ENCODE data around the gene DNAAF1. TPM values are rescaled to one million over a fixed set of nuclear protein-coding genes. Genes with fewer than 3 reads are reported as not detected.
"Not testable (repeated sequence)": the region's sequence is repeated elsewhere in the genome, so short reads cannot be mapped to it uniquely, and the experiment has no call there.

Gene DNAAF1
- total RNA-seq, result 0.10 TPM

DNA sequence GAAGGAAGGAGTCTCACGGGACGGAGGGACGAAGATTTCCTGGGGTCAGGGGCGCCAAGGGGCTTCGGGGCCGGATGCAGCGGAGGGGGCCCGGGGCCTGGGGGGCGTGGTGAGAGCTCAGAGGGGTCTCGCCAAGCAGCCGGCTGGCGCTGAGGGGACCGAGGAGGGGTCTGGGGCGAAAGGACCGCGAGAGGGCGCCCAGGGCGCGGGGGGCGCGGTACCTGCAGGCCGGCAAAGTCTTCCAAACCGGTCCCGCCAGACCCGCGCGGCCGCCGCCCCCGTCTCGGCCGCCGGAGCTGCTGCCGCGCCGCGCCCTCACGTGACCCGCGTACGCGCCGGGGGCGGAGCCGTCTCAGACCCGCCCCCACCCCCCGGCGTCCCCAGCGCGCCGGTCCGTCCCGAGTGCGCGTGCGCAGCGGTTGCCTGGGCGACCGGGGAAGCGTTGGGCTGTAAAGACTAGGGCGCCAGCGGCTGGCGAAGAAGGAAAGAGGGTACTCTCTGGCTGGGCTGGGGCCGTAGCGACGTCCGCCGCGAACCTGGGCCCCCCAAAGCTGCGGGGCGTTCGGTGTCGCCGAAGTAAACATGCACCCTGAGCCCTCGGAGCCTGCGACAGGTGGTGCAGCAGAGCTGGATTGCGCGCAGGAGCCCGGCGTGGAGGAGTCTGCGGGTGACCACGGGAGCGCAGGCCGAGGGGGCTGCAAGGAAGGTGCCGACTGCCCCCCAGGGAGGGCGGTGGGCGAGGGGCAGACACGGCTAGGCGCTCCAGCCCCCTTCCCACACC lies at the start of gene DNAAF1, which contains the start of gene HSDL1:
Gene DNAAF1, plus strand, starts transcription at position 450 of the 781 bp plus-strand sequence. Its CDS starts 133 bp downstream, at position 583.
Gene HSDL1, minus strand, starts transcription at position 319 of the 781 bp plus-strand sequence. CDS start 13,856 bp downstream, outside the sequence.
- DNase-seq, result peak; percentile 96

GRCh38 chr16:84095466-84095865 lies 49.6 kb upstream of the DNAAF1 start:
- DNase-seq, result no peak

- peak; percentile 47 for DNase-seq
Observed at GRCh38 chr16:84096447-84097005, 48.6 kb upstream of the DNAAF1 start.

DNA sequence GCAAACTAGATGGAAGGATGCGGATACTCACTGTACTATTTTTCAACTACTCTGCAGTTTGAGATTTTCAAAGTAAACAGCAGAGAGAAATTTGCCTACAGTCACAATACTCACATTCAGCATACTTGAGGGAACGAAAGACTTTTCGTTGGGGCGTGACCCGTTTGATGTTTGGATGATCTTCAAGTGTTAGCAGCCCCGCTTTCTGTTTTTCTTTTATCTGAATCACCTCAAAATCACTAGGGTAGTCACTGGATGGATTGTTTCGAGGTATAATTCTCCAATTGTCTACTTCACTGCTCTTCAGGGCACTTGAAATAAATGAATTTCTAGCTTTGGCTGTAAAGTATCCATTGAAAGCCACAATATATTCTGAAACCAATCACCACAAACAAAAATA lies 46.2 kb upstream of the DNAAF1 start:
- no peak for DNase-seq

GRCh38 chr16:84103678-84104077 lies 41.4 kb upstream of the DNAAF1 start:
- DNase-seq, result no peak

DNA sequence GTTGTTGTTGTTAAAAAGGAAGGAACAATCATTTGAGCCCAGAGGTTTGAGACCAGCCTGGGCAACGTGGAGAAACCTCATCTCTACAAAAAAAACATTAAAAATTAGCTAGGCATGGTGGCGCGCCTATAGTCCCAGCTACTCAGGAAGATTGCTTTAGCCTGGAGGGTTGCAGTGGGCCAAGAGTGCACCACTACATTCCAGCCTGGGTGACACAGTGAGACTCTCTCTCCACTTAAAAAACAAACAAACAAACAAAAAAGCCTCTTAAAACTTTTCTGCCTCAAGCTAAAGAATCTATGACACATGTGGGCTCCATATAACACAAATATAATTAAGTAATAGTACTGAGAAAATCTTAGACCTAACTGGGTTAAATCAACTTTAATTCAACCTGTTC lies 40.9 kb upstream of the DNAAF1 start:
- no peak for DNase-seq

DNA sequence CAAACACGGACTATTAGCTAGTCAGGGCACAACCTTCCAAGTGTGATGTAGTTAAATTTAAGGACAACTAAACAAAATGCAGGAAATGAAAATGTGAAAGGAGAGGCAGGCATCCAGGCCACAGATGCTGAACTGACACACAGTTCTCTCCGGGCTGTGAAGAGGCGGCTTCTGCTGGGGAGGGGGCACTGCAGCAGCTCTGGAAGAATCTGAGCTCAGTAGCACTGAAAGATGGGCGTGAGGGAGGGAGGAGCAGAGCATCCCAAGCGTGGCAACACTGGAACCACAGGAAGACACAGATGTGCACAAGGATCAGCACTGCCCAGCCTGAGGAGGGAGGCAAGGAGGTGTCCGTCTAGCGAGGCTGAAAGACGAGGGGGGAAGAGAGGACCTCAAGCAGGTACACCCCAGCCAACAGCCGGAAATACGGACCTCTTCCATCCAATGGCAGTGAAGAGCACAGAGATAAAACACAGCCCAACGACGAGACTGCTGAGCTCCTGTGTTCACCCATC lies 39.8 kb upstream of the DNAAF1 start:
- DNase-seq, result no peak

- no peak for DNase-seq
Observed at GRCh38 chr16:84105948-84106740, 39.0 kb upstream of the DNAAF1 start.

GRCh38 chr16:84107921-84108320 lies 37.2 kb upstream of the DNAAF1 start:
- no peak for DNase-seq

DNA sequence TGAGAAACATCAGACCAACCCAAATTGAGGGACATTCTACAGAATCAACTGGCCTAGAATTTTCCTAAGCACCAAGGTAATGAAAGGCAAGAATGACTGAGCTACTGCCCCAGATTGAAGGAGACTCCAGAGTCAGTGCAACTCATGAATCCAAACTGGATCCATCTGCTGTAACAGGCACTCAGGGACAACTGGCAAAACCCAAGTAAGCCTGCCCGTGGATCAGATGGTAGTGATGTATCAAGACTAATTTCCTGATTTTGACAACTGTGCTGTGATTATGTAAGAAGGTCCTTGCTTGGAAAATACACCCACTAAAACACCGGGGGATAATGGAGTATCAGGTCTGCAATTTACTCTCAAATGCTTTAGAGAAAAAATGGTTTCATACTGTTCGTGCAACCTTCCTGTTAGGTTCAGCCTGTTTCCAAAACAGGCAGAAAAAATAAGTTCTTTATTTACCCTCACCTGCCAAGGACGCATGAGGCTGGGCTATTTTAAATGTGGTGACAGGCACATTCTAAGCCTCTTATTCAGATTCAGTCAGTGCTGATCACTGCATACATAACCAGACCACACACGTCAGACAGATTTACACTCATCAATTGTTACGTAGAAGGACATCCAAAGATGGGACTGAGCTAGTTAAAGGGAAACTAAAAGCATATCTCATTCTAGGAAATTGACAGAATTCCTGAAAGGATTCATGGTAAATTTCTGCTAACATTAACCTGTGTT lies 35.3 kb upstream of the DNAAF1 start:
- DNase-seq, result no peak

DNA sequence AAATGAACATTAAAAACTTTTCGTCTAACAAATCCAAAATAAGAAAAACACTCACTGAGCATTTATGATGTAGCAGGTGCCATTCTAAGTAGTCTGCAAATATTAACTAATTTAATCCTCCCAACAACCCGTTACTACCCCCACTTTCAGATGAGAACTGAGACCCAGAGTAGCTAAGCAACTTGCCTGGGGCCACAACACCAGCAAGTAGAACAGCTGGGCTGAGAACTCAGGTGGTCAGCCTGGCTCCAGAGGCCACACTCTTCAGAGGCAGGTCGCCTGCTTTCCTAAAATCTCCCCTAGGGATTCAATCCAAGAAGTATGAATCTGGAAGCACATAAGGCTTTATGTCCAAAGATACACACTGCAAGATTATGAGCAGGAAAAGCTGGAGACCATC lies 34.6 kb upstream of the DNAAF1 start:
- DNase-seq, result no peak

GRCh38 chr16:84111525-84111924 lies 33.6 kb upstream of the DNAAF1 start:
- DNase-seq, result no peak

GRCh38 chr16:84111949-84112348 lies 33.2 kb upstream of the DNAAF1 start:
- not testable (repeated sequence) for DNase-seq

DNA sequence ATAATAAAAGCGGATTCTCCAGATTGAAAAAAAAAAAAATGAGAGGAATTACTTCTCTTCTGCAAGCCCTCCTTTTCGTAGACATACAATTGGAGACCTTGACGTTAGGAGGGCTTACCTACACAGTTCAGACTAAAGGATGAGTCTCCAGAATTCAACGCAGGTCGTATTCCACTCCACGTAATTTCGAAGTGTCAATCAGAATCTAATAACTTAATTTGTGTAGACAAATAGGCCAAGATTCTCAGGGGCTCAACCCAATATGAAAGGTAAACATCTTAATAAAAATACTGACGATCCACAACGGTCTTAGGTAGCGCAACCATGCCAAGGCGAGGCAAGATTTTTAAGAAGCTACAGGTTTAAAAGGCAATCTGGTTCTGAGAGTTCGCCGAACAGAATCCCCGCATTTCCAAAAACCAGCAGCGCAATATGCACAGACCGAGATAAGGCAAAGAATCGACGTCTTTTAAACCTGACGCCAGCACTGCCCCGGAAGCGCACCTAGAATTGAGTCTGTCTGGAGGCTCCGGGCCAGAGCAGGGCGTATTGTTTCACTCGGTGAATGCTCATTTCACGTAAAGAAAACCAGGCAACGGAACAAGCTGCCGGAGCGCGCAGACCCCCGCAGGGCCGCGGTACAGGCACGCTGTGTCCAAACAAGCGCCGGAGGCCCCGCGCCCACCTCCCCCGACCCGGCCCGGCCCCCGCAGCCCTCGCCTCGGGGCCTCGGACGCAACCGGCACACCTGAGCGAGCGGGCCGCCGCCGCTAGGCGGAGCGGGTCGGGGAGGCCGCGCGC lies 29.0 kb upstream of the DNAAF1 start:
- peak; percentile 61 for DNase-seq

DNA sequence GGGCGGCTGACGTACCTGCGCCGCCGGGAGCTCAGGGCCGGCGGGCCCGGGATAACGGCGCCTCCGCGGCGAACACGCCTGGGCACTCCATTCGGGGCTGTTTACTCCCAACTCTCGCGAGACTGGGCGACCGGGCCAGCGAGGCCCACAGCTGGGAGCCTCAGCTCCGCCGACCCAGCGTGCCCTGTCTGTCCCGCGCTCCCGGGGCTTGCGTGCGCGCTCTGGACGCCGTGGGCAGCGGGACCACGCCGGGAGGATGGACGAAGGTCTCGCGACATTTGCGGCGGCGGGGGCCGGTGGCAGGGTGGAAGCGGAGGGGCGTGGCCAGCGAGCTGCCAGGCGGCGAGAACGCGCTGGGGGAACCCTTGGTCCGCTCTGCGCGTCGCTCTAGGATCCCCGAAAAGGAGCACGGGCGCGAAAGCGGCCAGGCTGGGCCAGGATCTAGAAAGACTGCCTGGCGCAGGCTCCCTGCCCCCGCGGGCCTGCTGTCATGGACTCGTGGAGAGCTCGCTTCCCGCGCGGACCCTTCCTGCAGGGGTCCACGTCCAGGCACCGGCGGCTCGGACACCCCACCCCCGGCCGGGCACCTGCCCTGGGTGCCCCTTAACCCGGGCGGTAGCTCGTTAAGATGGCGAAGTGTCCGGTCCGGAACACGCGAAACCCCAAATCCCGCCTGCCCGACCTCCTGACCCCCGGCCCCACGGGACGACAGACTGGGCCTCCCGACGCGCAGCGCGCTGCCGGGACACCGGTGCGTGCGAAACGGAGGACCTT lies 28.2 kb upstream of the DNAAF1 start, which contains the start of gene MBTPS1:
Gene MBTPS1, minus strand, starts transcription at position 223 of the 774 bp plus-strand sequence. CDS start 15,159 bp downstream, outside the sequence.
- peak; percentile 99 for DNase-seq

GRCh38 chr16:84117494-84117843 lies 27.6 kb upstream of the DNAAF1 start:
- DNase-seq, result peak; percentile 54

GRCh38 chr16:84118315-84118714 lies 26.8 kb upstream of the DNAAF1 start:
- not testable (repeated sequence) for DNase-seq

DNA sequence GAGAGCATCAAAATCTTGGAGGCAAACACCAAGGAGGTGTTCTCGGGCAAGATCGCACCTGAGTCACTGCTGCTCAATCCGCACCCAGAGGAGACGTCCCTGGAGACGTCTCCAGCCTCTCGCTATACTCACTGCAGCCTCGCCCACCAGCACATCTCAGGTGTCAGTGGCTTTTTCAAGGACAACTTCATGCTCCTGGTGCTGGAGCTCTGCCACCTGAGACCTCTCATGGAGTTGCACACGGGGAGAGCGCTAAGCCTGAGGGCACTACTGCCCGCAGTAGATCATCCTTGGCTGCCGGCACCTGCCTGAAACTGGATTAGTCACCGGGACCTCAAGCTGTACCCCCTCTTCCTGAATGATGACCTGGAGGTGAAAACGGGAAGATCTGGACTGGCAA lies 25.7 kb upstream of the DNAAF1 start:
- no peak for DNase-seq

DNA sequence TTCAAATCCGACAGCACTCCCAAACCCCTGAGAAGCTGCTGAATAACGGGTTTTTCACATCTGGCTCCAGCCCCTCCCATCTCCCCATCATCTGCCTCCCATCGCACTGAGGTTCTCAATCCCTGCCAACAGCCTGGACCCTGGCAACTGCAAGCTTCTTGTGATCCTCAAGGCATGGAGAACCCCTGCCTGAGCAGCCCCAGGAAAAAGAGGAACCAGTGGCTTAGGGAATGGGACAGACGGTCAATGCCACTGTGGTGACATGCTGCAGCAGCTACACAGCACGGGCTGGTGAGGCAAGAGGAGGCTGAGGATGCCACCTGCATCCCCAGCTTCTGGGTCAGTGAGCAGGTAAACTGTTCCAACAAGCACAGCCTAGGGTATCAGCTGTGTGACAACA lies 25.1 kb upstream of the DNAAF1 start:
- DNase-seq, result no peak

DNA sequence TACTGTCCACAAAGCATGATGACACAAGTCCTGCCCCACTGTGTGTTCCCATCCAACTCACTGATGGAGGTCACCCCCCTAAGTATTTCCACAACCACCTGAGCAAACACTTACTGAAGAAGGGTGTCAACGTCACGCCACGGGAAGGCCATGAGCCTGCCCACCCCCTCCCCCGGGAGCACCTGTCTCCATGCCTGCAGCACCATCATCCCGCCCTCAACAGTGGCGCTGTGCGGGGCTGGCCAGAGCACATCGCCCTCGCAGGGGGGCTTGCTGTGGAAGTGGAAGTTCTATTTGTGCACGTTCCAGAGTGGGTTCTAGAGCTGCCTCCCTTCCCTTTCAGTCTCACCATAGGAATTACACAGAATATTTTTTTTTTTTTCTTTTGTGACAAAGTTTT lies 24.1 kb upstream of the DNAAF1 start:
- no peak for DNase-seq

Data from tongue (tissue), 2 donors.